HT1080 (cell line): ENCODE data around the gene ARF6. TPM values are rescaled to one million over a fixed set of nuclear protein-coding genes. Genes with fewer than 3 reads are reported as not detected.
A peak's percentile ranks its signal among the peaks of the same experiment; 100 is the strongest.
"Not testable (repeated sequence)": the region's sequence is repeated elsewhere in the genome, so short reads cannot be mapped to it uniquely, and the experiment has no call there.

Experiments
- DNase-seq: peaks from one replicate; pipeline ENCODE4 v3.0.0-alpha.2; 2015; ENCODE audit warnings: low read depth
- total RNA-seq: library from RNA; depleted of rRNA; stranded (reverse); fragments of >200 nt; shearing (Covaris generic); gene quantifications from 2 replicates; pipeline ENCODE4 v1.2.3, GENCODE V29; 2014

The ARF6 gene
- total RNA-seq, 1 experiment from 2014 or later = 119 TPM

- DNase-seq = no peak
Measured at GRCh38 chr14:49904270-49904669, 11.4 kb downstream of the ARF6 start.

DNA sequence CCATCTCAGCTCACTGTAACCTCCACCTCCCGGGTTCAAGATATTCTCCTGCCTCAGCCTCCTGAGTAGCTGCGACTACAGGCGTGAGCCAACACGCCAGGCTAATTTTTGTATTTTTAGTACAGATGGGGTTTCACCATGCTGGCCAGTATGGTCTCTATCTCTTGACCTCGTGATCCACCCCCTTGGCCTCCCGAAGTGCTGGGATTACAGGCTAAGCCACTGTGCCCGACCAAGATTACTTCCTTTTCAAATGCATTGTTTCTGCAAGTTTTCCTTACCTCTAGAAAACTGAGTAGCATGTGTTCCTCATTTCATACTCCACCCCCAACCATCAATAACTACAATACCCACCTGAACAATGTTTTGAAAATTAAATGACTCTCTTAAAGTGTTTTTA, 13.1 kb downstream of the ARF6 start:
- no peak for DNase-seq

- no peak for DNase-seq
Measured at GRCh38 chr14:49907186-49907585, 14.3 kb downstream of the ARF6 start.

DNA sequence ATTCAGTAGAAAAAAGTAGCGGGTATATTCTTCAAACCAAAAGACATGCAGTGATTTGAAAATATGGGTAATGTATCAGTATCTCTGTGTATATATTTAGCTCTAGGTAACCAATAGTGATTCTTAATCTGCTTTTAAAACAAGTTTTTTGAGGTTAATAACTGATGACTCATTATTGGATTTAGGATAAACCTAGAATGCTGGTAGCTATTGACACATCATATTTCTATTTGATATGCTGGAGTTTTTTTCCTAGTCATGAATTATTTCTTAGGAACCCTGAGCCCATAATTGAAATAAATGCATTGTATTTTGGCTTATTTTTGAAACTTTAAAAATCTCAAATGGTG, 15.5 kb downstream of the ARF6 start:
- DNase-seq = peak; percentile 41

DNA sequence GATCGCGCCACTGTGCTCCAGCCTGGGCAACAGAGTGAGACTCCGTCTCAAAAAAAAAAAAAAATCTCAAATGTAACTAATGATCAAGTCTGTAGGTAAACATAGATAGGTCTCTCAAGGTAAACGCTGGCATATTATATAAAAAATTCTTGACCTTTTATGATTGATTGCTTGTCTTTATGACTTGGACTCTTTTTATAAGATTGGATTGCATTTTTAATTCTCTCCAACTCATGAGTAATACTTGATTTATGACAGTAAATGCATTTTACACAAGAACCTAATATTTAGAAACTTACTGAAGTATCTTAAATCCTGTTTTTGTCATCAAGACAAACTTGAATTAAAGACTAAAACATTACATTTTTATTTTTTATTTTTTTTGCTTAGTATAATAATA, 16.1 kb downstream of the ARF6 start:
- DNase-seq = no peak

- DNase-seq = no peak
Measured at GRCh38 chr14:49915085-49915484, 22.2 kb downstream of the ARF6 start.

DNA sequence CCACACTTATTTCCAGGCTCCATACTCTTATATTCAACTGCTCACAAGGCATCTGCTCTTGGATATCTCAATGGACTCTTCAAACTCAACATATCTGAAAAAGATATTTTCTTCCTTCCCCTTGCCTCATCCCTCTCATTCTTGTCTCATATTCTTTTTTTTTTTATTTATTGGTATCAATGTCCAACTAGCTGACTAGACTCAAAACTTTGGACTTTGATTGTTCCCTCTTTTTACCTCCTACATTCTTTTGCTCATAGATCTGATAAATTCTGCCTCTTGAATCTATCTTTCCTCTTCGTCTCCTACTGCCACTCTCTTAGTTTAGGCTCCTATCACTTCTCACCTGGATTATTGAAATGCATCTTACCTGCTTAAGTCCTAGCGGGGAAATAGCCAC, 25.8 kb downstream of the ARF6 start:
- DNase-seq = no peak

GRCh38 chr14:49919825-49920659, 27.2 kb downstream of the ARF6 start:
- DNase-seq = no peak

- DNase-seq = no peak
Measured at GRCh38 chr14:49920935-49921334, 28.1 kb downstream of the ARF6 start.

- DNase-seq = no peak
Measured at GRCh38 chr14:49921401-49921800, 28.5 kb downstream of the ARF6 start.

DNA sequence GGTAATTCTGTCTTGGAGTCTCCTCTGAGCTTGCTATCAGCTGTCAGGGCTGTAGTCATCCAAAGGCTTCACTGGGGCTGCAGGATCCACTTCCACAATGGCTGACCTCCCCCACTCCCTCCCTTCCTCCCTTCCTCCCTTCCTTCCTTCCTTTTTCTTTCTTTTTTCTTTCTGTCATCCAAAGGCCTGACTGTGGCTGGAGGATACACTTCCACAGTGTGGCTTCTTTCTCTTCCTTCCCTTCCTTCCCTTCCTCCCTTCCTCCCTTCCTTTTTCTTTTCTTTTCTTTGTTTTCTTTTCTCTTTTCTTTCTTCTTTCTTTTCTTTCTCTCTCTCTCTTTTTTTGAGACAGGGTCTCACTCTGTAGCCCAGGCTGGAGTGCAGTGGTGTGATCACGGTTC, 30.6 kb downstream of the ARF6 start:
- DNase-seq = no peak

- no peak for DNase-seq
Measured at GRCh38 chr14:49923881-49924280, 31.0 kb downstream of the ARF6 start.

DNA sequence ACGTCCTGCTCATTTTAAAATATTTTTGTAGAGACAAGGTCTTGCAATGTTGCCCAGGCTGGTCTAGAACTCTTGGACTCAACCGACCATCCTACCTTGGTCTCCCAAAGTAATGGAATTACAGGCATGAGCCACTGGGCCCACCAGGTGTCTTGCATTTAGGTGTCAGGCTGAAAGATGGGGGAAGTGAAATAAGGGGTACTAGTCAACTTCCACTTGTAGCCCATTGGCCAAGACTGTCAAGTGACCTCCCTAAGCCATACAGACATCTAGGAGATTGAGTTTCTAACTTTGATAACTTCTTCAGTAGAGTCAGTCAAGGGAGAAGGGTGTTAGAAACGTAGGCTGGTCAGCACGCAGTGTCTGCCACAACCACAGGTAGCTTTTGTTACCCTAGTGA, 32.0 kb downstream of the ARF6 start:
- no peak for DNase-seq

GRCh38 chr14:49926803-49927202, 33.9 kb downstream of the ARF6 start:
- DNase-seq = no peak

DNA sequence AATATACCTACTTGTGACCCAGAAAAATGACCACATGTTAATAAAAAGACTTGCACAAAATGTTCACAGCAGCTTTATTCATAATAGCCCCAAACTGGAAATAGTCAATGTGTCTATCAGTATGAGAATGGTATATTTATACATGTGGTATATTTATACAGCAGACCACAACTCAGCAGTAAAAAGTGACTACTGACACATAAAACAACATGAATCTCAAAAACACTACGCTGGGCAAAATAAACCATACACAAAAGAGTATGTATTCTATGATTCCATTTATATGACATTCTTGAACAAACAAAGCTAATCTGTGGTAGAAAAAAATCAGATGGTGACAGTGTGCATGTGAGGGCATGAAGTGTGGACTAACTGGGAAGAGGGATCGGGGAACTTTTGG, 35.1 kb downstream of the ARF6 start:
- DNase-seq = no peak

- no peak for DNase-seq
Measured at GRCh38 chr14:49930720-49931119, 37.8 kb downstream of the ARF6 start.

- no peak for DNase-seq
Measured at GRCh38 chr14:49931523-49931922, 38.6 kb downstream of the ARF6 start.

DNA sequence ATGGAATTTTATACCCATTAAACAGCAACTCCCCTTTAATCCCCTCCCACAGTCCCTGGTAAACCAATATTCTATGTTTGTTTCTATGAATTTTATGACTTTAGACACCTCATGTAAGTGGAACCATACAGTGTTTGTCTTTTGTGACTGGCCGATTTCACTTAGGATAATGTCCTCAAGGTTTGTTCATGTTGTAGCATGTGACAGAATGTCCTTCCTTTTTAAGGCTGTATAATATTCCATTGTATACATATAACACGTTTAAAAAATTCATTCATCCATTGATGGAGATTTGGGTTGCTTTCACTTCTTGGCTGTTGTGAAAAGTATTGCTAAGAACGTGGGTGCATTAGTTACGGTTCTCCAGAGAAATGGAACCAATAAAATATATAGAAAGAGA, 40.2 kb downstream of the ARF6 start:
- no peak for DNase-seq

GRCh38 chr14:49933704-49934103, 40.8 kb downstream of the ARF6 start:
- no peak for DNase-seq

- DNase-seq = no peak
Measured at GRCh38 chr14:49934646-49935045, 41.8 kb downstream of the ARF6 start.

- DNase-seq = no peak
Measured at GRCh38 chr14:49935526-49935925, 42.6 kb downstream of the ARF6 start.

DNA sequence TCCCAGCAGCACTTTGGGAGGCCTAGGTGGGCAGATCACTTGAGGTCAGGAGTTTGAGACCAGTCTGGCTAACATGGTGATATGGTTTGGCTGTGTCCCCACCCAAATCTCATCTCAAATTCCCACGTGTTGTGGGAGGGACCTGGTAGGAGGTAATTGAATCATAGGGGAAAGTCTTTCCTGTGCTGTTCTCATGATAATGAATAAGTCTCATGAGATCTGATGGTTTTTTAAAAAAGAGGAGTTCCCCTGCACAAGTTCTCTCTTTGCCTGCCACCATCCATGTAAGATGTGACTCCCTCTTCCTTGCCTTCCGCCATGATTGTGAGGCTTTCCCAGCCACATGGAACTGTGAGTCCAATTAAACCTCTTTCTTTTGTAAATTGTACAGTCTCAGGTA, 43.4 kb downstream of the ARF6 start:
- DNase-seq = not testable (repeated sequence)

DNA sequence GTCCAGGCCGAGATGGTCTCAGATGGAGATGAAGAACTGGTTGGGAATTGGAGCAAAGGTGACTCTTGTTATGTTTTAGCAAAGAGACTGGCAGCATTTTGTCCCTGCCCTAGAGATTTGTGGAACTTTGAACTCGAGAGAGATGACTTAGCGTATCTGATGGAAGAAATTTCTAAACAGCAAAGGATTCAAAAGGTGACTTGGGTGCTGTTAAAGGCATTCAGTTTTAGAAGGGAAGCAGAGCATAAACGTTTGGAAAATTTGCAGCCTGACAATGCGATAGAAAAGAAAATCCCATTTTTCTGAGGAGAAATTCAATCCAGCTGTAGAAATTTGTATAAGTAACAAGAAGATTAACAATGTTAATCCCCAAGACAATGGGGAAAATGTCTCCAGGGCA, 44.0 kb downstream of the ARF6 start:
- DNase-seq = not testable (repeated sequence)

DNA sequence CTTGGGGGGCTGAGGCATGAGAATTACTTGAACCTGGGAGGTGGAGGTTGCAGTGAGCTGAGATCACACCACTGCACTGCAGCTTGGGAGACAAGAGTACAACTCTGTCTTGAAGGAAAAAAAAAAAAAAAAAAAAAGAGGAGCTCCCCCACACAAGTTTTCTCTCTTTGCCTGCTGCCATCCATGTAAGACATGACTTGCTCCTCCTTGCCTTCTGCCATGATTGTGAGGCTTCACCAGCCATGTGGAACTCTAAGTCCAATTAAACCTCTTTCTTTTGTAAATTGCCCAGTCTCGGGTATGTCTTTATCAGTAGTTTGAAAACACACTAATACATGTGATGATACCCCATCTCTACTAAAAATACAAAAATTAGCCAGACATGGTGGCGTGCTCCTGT, 46.3 kb downstream of the ARF6 start:
- DNase-seq = not testable (repeated sequence)
